ENCODE results near the gene SLC2A4.

DNA sequence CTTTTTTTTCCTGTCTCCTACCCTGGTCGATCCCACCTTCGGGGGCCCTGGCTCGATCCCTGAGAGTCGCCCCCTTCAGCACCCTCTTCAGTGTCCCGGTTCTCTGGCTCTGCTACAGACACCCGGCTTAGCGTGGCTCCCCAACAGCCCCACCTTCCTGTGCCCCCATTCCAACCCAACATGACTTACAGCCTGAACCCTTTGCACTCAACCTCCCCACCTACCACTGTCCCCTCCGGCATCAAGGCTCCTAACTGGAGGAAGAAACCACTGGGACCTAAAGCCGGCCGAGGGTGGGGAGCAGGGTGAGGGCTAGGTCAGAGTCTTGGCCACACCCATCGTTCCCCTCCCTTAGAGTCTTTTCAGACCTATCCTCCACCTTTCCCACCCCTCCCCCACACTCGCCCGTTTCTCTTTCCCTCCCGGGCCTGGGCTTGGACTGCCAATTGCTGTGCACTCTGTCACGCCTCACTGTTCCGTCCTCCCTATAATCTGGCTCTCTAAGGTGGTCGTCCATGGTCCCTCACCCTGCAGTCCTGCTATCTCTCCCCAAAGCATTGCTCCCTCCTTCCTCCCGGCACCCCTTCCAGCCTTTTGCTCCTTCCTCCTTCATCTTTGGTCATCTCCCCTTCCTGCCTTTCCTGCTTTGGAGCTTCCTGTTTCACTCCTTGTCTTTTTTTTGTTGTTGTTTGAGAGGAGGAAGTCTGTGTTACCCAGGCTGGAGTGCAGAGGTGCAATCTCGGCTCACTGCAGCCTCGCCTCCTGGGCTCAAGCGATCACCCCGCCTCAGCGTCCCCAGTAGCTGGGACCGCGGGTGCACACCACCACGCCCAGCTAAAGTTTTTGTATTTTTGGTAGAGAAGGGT lies 18.4 kb upstream of the SLC2A4 start:
- TF ChIP-seq, protein P1, sequence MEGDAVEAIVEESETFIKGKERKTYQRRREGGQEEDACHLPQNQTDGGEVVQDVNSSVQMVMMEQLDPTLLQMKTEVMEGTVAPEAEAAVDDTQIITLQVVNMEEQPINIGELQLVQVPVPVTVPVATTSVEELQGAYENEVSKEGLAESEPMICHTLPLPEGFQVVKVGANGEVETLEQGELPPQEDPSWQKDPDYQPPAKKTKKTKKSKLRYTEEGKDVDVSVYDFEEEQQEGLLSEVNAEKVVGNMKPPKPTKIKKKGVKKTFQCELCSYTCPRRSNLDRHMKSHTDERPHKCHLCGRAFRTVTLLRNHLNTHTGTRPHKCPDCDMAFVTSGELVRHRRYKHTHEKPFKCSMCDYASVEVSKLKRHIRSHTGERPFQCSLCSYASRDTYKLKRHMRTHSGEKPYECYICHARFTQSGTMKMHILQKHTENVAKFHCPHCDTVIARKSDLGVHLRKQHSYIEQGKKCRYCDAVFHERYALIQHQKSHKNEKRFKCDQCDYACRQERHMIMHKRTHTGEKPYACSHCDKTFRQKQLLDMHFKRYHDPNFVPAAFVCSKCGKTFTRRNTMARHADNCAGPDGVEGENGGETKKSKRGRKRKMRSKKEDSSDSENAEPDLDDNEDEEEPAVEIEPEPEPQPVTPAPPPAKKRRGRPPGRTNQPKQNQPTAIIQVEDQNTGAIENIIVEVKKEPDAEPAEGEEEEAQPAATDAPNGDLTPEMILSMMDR (IDR thresholded peaks at IDR 0.05): no peak
- no peak for TF ChIP-seq POLR2A (IDR thresholded peaks at IDR 0.05)
- TF ChIP-seq POLR2AphosphoS5 (IDR thresholded peaks at IDR 0.05): no peak
- no peak for TF ChIP-seq EP300 (IDR thresholded peaks at IDR 0.05)
